ENCODE measurements around the gene KCNJ6. TPM values are rescaled to one million over a fixed set of nuclear protein-coding genes. Genes with fewer than 3 reads are reported as not detected.

KCNJ6 gene
- total RNA-seq, 1 donor from 2014 or later, result 0.64 TPM

DNA sequence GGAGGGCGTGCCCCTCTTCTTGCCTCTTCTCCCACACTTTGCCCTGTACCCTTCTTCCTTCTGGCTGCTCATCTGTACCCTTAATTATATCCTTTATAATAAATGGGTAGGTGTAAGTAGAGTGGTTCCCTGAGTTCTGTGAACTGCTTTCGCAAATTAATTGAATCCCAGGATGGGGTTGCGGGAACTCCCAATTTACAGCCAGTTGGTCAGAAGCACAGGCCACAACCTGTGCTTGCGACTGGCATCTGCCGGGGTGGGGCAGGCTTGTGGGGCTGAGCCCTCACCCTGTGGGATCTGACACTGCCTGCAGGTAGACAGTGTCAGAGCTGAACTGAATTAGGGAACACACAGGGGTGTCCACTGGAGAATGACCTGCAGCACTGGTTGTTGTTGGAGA lies 244.9 kb downstream of the KCNJ6 start:
- DNase-seq (ENCODE audit: low spot score in 2 of 2), result no peak
- TF ChIP-seq CTCF (IDR thresholded peaks at IDR 0.05), result no peak
- intact Hi-C loops (cut with DNase I), result no loop called here
- Histone ChIP-seq H3K27me3 (no peaks in the 10 kb centered on the region), H3K36me3 (no peaks in the 10 kb centered on the region), H3K4me3 (no peak overlapping the region), H3K9me3 (no peaks in the 10 kb centered on the region), H3K4me1 (no peaks in the 10 kb centered on the region), H3K27ac (no peak overlapping the region)

DNA sequence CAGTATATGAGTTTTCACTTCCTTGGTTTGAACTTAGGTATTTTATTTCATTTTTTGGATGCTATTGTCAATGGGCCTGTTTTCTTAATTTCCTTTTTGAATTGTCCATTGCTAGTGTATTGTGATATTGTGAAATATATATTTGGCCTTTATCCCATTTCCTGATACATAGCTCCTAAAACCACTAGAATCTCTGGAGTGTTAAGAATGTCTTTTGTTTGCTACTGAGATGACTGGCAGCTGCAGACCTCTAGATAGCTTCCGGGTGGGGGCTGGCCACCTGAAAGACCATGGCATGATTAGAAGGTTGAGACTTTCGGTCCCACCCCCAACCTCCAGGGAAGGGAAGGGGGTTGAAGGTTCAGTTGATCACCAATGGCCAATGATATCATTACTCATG lies 245.4 kb downstream of the KCNJ6 start:
- TF ChIP-seq CTCF (IDR thresholded peaks at IDR 0.05), result no peak
- H3K9me3 ChIP-seq, result no peaks in the 10 kb centered on the region
- no peak overlapping the region for H3K4me3 ChIP-seq
- H3K36me3 ChIP-seq, result no peaks in the 10 kb centered on the region
- intact Hi-C loops (cut with DNase I), result no loop called here
- H3K27ac ChIP-seq, result no peak overlapping the region
- no peak for DNase-seq (ENCODE audit: low spot score in 2 of 2)
- H3K27me3 ChIP-seq, result no peaks in the 10 kb centered on the region
- H3K4me1 ChIP-seq, result no peaks in the 10 kb centered on the region

GRCh38 chr21:37669249-37669648 lies 247.0 kb downstream of the KCNJ6 start:
- intact Hi-C loops (cut with DNase I), result no loop called here
- Histone ChIP-seq H3K4me3 (no peak overlapping the region), H3K27ac (no peak overlapping the region), H3K4me1 (no peaks in the 10 kb centered on the region), H3K9me3 (no peaks in the 10 kb centered on the region), H3K27me3 (no peaks in the 10 kb centered on the region), H3K36me3 (no peaks in the 10 kb centered on the region)
- TF ChIP-seq CTCF (IDR thresholded peaks at IDR 0.05), result no peak
- DNase-seq (ENCODE audit: low spot score in 2 of 2), result no peak

DNA sequence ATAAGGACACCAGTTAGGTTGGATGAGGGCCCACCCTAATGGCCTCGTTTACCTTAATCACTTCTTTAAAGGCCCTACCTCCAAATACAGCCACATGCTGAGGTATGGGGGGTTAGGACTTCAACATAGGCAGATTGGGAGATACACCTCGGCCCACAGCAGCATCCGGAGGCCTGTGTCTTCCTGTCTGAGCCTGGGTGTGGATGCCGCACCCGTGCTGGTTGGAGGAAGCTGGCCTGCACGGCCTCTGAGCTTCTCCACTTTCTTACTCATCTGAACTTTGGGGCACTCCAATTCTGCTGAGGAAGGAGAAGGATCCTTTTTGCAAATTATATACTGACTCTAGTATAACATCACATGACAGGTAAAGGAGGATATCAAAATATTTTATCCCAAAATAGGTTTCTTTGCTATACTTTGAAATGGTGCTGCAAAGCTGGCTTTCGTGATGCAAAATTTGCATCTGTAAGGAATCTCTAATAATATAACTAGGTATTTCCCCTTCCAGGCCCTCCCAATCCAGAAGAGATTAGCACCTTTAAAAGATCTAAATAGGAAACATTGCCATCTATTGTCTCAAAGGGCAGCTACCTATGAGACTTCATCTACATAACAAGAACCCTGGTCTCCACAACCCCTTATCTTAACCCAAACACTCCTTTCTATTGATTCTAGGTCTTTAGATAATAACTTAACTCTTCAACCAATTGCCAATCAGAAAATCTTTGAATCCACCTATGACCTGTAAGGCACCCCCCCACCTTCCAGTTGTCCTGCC lies 247.6 kb downstream of the KCNJ6 start:
- no peak for DNase-seq (ENCODE audit: low spot score in 2 of 2)
- H3K4me3 ChIP-seq, result no peak overlapping the region
- H3K4me1 ChIP-seq, result no peaks in the 10 kb centered on the region
- H3K27me3 ChIP-seq, result no peaks in the 10 kb centered on the region
- no peak overlapping the region for H3K27ac ChIP-seq
- no peaks in the 10 kb centered on the region for H3K36me3 ChIP-seq
- TF ChIP-seq CTCF (IDR thresholded peaks at IDR 0.05), result no peak
- H3K9me3 ChIP-seq, result no peaks in the 10 kb centered on the region
- intact Hi-C loops (cut with DNase I), result no loop called here

GRCh38 chr21:37667380-37667779 lies 248.9 kb downstream of the KCNJ6 start:
- TF ChIP-seq CTCF (IDR thresholded peaks at IDR 0.05), result no peak
- Histone ChIP-seq H3K4me1 (no peaks in the 10 kb centered on the region), H3K27me3 (no peaks in the 10 kb centered on the region), H3K36me3 (no peaks in the 10 kb centered on the region), H3K27ac (no peak overlapping the region), H3K4me3 (no peak overlapping the region), H3K9me3 (no peaks in the 10 kb centered on the region)
- no peak for DNase-seq (ENCODE audit: low spot score in 2 of 2)
- intact Hi-C loops (cut with DNase I), result no loop called here

Measured in ascending aorta (tissue), 2 donors.